ENCODE data around the gene C3orf20. TPM values are rescaled to one million over a fixed set of nuclear protein-coding genes. Genes with fewer than 3 reads are reported as not detected.

The C3orf20 gene
- total RNA-seq (under 1 TPM in 2 of 9 donors, not detected in 7; 0.21 to 0.31 TPM), polyA plus RNA-seq (not detected)
- long read RNA-seq, donor 1: 0 reads
- long read RNA-seq, donor 2, partial matches to known transcripts: 0 of 4 reads
- long read RNA-seq, donor 2, other reads (novel, unspliced or antisense): 4 of 4 reads
- long read RNA-seq, donor 3: 0 reads

DNA sequence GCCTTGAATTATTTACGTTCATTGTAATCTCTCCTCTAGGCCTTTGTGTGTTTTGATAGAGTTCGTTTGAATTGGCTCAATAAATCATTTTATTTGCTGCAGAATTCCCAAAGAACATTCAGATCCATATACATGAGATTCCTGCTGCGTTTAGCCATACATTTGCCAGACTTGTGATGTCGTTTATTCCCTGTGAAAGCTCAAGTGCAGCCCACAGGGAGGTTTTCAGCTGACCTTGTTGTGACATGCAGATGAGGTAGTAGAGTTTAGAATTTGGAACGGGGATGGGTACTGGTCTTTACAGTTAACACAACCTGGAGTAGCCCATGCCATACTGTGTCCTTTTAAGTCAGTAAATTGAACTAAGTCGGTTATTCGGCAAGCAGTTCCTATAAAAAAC is at the start of gene C3orf20:
Gene C3orf20 (plus strand): TSS at position 301 of the 400 bp plus-strand sequence. CDS start 7,573 bp downstream, outside the sequence.
- WGBS, 4 donors: 73 to 82% (median 78%) methylated on average over 7 of the region's 7 CpGs
- DNase-seq (no peak), ATAC-seq (no peak)
- intact Hi-C loops (cut with DNase I): loop anchor here in 9 of 10 donors (1.0 to 5.0 kb wide), 8 partner anchors 102 to 247 kb away; no protein-coding TSS in a partner anchor
- no peaks in the 10 kb centered on the region for H3K4me1 ChIP-seq
- no peaks in the 10 kb centered on the region for H3K27me3 ChIP-seq
- H3K27ac ChIP-seq: no peak within 1 kb of the TSS
- H3K4me3 ChIP-seq: no peak within 1 kb of the TSS
- peaks cover 0 to 43% (median 32%) of the 10 kb centered on the region in 9 donors for H3K36me3 ChIP-seq
- no peak for TF ChIP-seq CTCF (IDR thresholded peaks at IDR 0.05)
- no peak for TF ChIP-seq POLR2A (IDR thresholded peaks at IDR 0.05)
- peaks cover 0 to under 1% (median 0%) of the 10 kb centered on the region in 12 donors for H3K9me3 ChIP-seq

DNA sequence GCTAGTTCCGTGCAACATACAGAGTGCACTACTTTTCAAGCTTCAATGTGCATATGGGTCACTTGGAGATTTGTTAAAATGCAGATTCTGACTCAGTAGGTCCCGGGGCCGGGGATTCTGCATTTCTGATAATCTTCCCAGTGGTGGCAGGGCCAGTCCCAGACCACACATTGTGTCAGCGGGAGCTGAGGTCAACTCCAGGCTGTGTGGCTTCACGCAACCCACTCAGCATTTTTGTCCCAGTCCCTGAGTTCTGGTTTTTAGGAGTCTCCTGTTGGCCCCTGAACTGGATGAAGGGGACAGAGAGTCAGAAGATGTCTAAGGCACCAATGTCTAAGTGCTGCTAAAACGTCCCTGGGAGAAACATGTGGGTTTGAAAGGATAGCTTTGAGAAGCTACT is 49.5 kb upstream of the C3orf20 start:
- H3K4me1 ChIP-seq: peaks cover 0 to 14% (median 0%) of the 10 kb centered on the region in 12 donors
- no peak for TF ChIP-seq CTCF (IDR thresholded peaks at IDR 0.05)
- no peak for TF ChIP-seq POLR2A (IDR thresholded peaks at IDR 0.05)
- no peaks in the 10 kb centered on the region for H3K36me3 ChIP-seq
- 66 to 78% (median 74%) methylated on average over 6 of the region's 6 CpGs for WGBS, 4 donors
- no peak overlapping the region for H3K27ac ChIP-seq
- peaks cover 0 to 3% (median 0%) of the 10 kb centered on the region in 9 donors for H3K27me3 ChIP-seq
- ATAC-seq: no peak
- H3K4me3 ChIP-seq: no peak overlapping the region
- intact Hi-C loops (cut with DNase I): no loop called here
- DNase-seq: no peak
- peaks cover 0 to 9% (median 0%) of the 10 kb centered on the region in 12 donors for H3K9me3 ChIP-seq

GRCh38 chr3:14627815-14628214 is 47.1 kb upstream of the C3orf20 start:
- H3K27me3 ChIP-seq: peaks cover 0 to 3% (median 0%) of the 10 kb centered on the region in 9 donors
- H3K36me3 ChIP-seq: no peaks in the 10 kb centered on the region
- H3K9me3 ChIP-seq: peaks cover 0 to 9% (median 0%) of the 10 kb centered on the region in 12 donors
- H3K27ac ChIP-seq: no peak overlapping the region
- WGBS, 4 donors: 75 to 82% (median 79%) methylated on average over 6 of the region's 6 CpGs
- ATAC-seq (no peak), DNase-seq (no peak)
- TF ChIP-seq CTCF (IDR thresholded peaks at IDR 0.05): no peak
- TF ChIP-seq POLR2A (IDR thresholded peaks at IDR 0.05): no peak
- intact Hi-C loops (cut with DNase I): no loop called here
- no peak overlapping the region for H3K4me3 ChIP-seq
- H3K4me1 ChIP-seq: peaks cover 0 to 14% (median 0%) of the 10 kb centered on the region in 12 donors

GRCh38 chr3:14628406-14628805 is 46.5 kb upstream of the C3orf20 start:
- Histone ChIP-seq H3K4me1 (peaks cover 0 to 10% (median 0%) of the 10 kb centered on the region in 12 donors), H3K4me3 (no peak overlapping the region), H3K9me3 (peaks cover 0 to 9% (median 0%) of the 10 kb centered on the region in 12 donors), H3K36me3 (no peaks in the 10 kb centered on the region), H3K27me3 (peaks cover 0 to 3% (median 0%) of the 10 kb centered on the region in 9 donors), H3K27ac (no peak overlapping the region)
- intact Hi-C loops (cut with DNase I): no loop called here
- TF ChIP-seq CTCF (IDR thresholded peaks at IDR 0.05) (no peak), POLR2A (IDR thresholded peaks at IDR 0.05) (no peak)
- WGBS, 4 donors: 62 to 90% (median 68%) methylated on average over 4 of the region's 4 CpGs
- ATAC-seq (no peak), DNase-seq (no peak)

Measured in heart left ventricle (tissue), 16 donors.